Measurements from ENCODE around the gene EQTN.
"Not testable (repeated sequence)": the region's sequence is repeated elsewhere in the genome, so short reads cannot be mapped to it uniquely, and the experiment has no call there.

EQTN gene

GRCh38 chr9:27293996-27294395, 3.0 kb downstream of the EQTN start:
- DNase-seq (ENCODE audit: low spot score): no peak

- DNase-seq (ENCODE audit: low spot score): peak; percentile 70
These were observed 4.1 kb downstream of the EQTN start for GRCh38 chr9:27292659-27293405.

- no peak for DNase-seq (ENCODE audit: low spot score)
These were observed 5.7 kb downstream of the EQTN start for GRCh38 chr9:27291292-27291691.

- no peak for DNase-seq (ENCODE audit: low spot score)
These were observed 14.7 kb downstream of the EQTN start for GRCh38 chr9:27282269-27282668.

DNA sequence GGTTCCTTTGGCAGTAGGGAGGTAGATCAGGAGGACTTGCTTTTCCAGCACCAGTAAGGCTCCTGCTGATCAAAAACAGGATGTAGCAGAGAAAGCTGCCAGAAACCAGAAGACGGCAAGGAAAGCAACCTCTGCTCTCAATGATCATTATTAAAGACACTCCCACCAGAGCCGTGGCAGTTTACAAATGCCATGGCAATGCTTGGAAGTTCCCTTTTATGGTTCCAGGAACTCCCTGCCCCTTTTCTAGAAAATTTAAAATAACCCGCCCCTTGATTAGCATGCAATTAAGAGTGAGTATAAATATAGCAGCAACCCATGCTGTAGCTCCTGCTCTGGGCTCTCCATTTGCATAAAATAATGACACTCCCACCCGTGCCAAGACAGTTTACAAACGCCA, 16.1 kb downstream of the EQTN start:
- DNase-seq (ENCODE audit: low spot score): no peak

DNA sequence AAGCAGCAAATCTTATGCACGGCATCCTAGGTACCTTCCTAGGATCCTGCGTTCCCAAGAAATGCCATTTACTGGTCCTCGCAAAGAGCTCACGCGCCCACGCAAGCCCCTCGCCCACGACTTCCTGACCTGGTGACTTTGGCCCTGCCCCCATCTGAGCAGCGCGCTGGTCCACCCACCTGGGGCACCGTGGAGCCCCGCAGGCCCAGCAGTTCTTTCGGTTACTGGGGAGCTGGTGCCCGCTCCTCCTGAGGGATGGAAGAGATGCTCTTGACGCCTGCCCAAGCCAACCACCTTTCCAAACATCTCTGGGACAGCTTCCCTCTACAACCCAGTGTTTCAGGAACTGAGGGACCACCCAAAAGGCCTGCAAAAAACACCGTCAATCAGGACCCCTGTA, 16.7 kb downstream of the EQTN start:
- no peak for DNase-seq (ENCODE audit: low spot score)

GRCh38 chr9:27279611-27280010, 17.3 kb downstream of the EQTN start:
- no peak for DNase-seq (ENCODE audit: low spot score)

DNA sequence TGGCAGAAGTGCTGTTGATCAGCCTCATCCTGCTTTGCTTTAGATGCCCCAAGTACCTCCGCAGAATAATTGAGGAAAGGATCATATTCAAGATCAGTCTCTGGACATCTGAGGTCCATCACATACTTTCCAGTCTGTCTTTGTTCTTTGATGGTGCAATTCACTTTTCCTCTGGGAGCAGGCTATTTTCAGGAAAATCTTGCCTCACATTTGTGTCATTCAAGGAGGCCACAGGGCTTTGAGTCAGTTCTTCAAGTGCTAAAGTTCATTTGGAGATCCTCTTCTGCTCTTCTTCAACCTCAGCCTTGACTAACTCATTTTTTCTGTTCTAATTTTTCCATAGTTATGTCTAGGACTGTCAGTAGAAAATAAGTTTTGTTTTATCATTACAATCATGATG, 18.6 kb downstream of the EQTN start:
- DNase-seq (ENCODE audit: low spot score): no peak

DNA sequence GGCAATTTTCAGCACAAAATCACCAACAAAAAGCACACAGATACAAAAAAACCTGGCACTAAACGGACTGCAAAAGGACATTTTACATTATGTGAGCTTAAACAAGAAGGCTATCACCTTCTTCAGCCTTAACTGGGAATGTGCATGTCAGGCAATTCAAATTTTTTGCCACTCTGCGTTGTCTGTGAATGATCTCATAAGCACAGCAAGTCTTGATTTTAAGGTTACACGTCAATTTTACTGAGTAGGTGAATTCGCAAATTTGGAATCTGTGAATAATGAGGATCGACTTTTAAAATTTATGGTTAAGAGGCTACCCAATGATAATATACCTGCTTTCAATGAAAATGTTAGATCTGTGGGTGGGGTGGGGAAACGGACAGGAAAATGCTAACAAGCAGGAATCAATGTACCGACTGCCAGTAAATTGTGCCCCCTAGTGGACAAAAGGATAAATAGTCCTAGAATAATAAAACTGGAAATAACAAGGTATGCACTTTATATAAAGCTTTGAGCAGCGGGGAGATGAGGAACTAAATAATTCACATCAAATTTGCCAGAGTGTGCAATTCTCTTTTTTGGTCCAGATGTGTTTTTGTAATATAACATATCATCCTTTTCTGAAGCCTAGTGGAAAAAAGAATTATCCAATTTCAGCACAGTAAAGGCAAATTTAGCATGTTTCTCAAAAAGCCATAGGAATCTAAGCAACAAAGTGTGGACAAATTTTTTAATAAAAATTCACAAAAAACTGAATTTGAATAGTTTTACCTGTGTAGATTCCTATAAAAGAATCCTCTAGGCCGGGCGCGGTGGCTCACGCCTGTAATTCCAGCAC, 20.5 kb downstream of the EQTN start:
- DNase-seq (ENCODE audit: low spot score): no peak

GRCh38 chr9:27273186-27273585, 23.8 kb downstream of the EQTN start:
- no peak for DNase-seq (ENCODE audit: low spot score)

DNA sequence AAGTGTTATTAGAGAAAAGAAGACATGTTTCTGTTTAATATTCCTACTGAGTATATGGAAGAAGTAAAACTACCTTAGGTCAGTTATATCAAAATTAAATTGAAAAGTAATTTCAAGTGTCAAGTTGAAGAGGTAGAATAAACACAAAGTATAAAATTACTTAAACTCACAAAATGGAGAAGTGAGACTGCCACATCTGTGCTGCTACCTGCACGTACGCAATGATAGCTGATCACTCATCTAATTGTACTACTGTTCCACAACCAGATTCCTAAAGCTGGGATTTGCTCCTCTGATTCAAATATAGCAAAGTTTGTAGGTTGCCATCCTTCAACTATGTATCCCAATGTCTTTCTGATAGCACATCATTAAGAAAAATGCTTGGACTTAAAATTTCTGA, 24.8 kb downstream of the EQTN start:
- no peak for DNase-seq (ENCODE audit: low spot score)

DNA sequence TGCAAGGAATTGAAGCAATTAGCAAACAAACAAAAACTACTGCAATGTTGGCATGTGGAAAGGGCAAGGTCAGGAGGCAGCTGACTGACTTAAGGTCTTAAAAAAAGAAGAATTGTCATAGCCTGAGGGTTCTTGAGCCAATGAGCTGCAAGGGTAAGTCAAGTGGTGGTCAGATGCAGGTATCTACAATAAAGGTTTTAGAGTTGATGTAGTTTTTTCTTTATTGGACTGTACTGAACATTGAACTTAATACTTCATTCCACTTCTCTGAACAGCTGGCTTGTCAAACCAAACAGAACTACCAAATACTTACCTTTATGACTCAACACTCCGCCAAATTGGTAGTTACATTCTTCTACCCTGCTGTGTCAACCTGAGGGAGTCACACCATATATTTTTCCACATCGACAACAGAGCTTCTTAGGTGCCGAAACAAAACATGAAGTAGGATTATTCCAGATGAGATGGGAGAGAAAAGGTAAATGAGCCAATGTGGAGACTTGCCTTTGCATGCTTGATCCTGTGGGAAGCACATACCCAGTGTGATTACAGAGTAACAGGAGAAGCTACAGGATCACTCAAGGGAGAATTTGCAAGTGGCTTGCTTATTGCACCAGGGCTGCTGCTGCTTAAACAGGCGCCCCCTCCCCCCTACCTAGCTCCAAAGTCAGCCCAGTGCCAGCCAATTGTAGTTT, 35.3 kb downstream of the EQTN start:
- no peak for DNase-seq (ENCODE audit: low spot score)

GRCh38 chr9:27260789-27261516, 36.0 kb downstream of the EQTN start:
- no peak for DNase-seq (ENCODE audit: low spot score)

DNA sequence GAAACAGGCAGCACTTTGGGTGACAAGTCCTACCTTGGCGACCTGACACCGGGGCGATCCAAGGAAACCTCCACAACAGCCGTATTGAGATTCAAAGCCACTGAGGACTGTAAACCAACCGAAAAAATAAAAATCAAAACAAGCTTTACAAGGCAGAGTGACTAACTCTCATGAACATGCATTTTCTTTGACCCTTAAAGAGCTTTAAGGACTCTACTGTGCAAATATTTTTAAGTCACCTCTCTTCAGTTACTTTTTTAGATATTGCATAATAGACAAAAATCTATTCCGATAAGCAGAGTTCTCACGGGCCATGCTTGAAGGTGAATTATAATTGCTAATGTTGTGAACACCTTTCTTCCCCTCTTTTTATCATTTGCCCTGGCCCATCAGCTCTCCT, 38.3 kb downstream of the EQTN start:
- DNase-seq (ENCODE audit: low spot score): no peak

DNA sequence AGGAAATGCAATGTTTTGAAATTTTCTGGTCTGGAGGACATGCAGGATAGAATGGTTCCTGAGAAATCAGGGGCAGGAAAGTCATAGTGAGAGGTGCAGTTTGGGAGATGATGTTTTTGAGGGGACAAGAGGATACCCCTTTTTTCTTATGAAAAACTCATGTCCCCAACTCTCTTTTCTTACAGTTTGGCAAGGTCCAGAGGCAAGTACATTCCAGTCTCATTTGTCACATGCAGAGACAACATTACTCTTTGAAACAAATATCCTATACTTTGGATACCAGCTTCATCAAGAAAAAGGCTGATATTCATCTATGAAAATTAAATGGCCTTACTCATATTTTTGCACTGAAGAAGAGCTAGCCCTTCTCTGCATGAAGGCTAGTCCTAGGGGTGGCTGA, 48.2 kb downstream of the EQTN start:
- DNase-seq (ENCODE audit: low spot score): no peak

GRCh38 chr9:27247756-27248155, 49.2 kb downstream of the EQTN start:
- DNase-seq (ENCODE audit: low spot score): no peak

GRCh38 chr9:27239648-27240047, 57.3 kb downstream of the EQTN start:
- not testable (repeated sequence) for DNase-seq (ENCODE audit: low spot score)
